HEK293 (cell line): ENCODE measurements around the gene CAGE1.

ENCODE experiments used
- CTCF ChIA-PET: fragments of 350-600 bp; formaldehyde crosslinking; extraction: SDS; loops from one replicate; lab custom pipeline; 2021; ENCODE audit warnings: antibody characterized with exemption; lab: Yijun Ruan, JAX
- POLR2A ChIA-PET: fragments of 300-600 bp; formaldehyde crosslinking; extraction: SDS; loops from one replicate; lab custom pipeline; 2020; ENCODE audit warnings: antibody characterized with exemption, inconsistent platforms; lab: Yijun Ruan, JAX
- H3K27ac ChIP-seq: fragments of 200-500 bp; sonication (Bioruptor generic); 2 replicates; pipeline ENCODE4 v1.5.1; 2014; ENCODE audit warnings: low read depth, low read length, control low read depth, inconsistent platforms; ENCODE audit errors: extremely low read depth
- H3K36me3 ChIP-seq, 2 experiments: fragments of 200-500 bp in 1 of 2; sonication (Bioruptor generic) in 1 of 2; 1 replicate in 1 of 2; 2 replicates in 1 of 2; pipeline ENCODE4 v1.5.1; 2014 to 2017; ENCODE audit warnings: inconsistent platforms in 2 of 2, low read length in 2 of 2; ENCODE audit not compliant: control insufficient read depth in 2 of 2, insufficient read depth in 1 of 2
- H3K4me1 ChIP-seq: fragments of 200-500 bp; sonication (Bioruptor generic); 2 replicates; pipeline ENCODE4 v1.5.1; 2014; ENCODE audit warnings: mild to moderate bottlenecking, low read length, inconsistent platforms; ENCODE audit not compliant: control insufficient read depth, insufficient read depth
- H3K4me3 ChIP-seq: 2 replicates; pipeline ENCODE4 v1.5.1; 2011; ENCODE audit warnings: low read depth, mild to moderate bottlenecking, control low read depth, low read length, moderate library complexity
- H3K9me3 ChIP-seq: fragments of 200-500 bp; sonication (Bioruptor generic); 2 replicates; pipeline ENCODE4 v1.5.1; 2014; ENCODE audit warnings: low read depth, low read length, inconsistent platforms; ENCODE audit not compliant: control insufficient read depth, insufficient read depth
- FEZF1 ChIP-seq: fragments of 450-650 bp; formaldehyde crosslinking; IDR thresholded peaks from 2 replicates; pipeline ENCODE4 v1.5.1; 2016; ENCODE audit warnings: missing biosample characterization, missing genetic modification characterization
- GLI2 ChIP-seq: fragments of 450-650 bp; formaldehyde crosslinking; IDR thresholded peaks from 2 replicates; pipeline ENCODE4; 2017; ENCODE audit warnings: missing biosample characterization, missing genetic modification characterization, low read depth, borderline replicate concordance
- GLIS1 ChIP-seq: fragments of 450-650 bp; formaldehyde crosslinking; IDR thresholded peaks from 2 replicates; pipeline ENCODE4 v1.5.1; 2016; ENCODE audit warnings: missing biosample characterization, missing genetic modification characterization
- KLF10 ChIP-seq: fragments of 450-650 bp; IDR thresholded peaks from 2 replicates; pipeline ENCODE4 v1.5.1; 2018; ENCODE audit warnings: missing biosample characterization, mild to moderate bottlenecking, missing genetic modification characterization
- KLF7 ChIP-seq: fragments of 450-650 bp; formaldehyde crosslinking; IDR thresholded peaks from 2 replicates; pipeline ENCODE4 v1.5.1; 2016; ENCODE audit warnings: missing biosample characterization, missing genetic modification characterization, borderline replicate concordance
- ZBTB44 ChIP-seq: fragments of 450-650 bp; IDR thresholded peaks from 2 replicates; pipeline ENCODE4 v1.5.1; 2018; ENCODE audit warnings: missing biosample characterization, mild to moderate bottlenecking, missing genetic modification characterization
- ZBTB8A ChIP-seq: fragments of 450-650 bp; formaldehyde crosslinking; IDR thresholded peaks from 2 replicates; pipeline ENCODE4 v1.5.1; 2016; ENCODE audit warnings: missing biosample characterization, missing genetic modification characterization
- ZNF121 ChIP-seq: fragments of 450-650 bp; formaldehyde crosslinking; IDR thresholded peaks from 2 replicates; pipeline ENCODE4 v1.5.1; 2016; ENCODE audit warnings: missing biosample characterization, missing genetic modification characterization
- ZNF138 ChIP-seq: fragments of 450-650 bp; formaldehyde crosslinking; IDR thresholded peaks from 2 replicates; pipeline ENCODE4 v1.5.1; 2016; ENCODE audit warnings: missing biosample characterization, missing genetic modification characterization, borderline replicate concordance
- ZNF169 ChIP-seq: fragments of 450-650 bp; formaldehyde crosslinking; IDR thresholded peaks from 2 replicates; pipeline ENCODE4 v1.5.1; 2016; ENCODE audit warnings: missing biosample characterization, missing genetic modification characterization
- ZNF175 ChIP-seq: fragments of 450-650 bp; formaldehyde crosslinking; IDR thresholded peaks from 2 replicates; pipeline ENCODE4 v1.5.1; 2016; ENCODE audit warnings: missing biosample characterization, missing genetic modification characterization
- ZNF239 ChIP-seq: fragments of 450-650 bp; formaldehyde crosslinking; IDR thresholded peaks from 2 replicates; pipeline ENCODE4 v1.5.1; 2016; ENCODE audit warnings: missing biosample characterization, missing genetic modification characterization
- ZNF335 ChIP-seq: fragments of 450-650 bp; formaldehyde crosslinking; conservative IDR thresholded peaks from 2 replicates; pipeline ENCODE4 v1.5.1; 2016; ENCODE audit warnings: missing biosample characterization, missing genetic modification characterization
- ZNF473 ChIP-seq: fragments of 450-650 bp; formaldehyde crosslinking; IDR thresholded peaks from 2 replicates; pipeline ENCODE4 v1.5.1; 2017; ENCODE audit warnings: missing biosample characterization, missing genetic modification characterization
- ZNF513 ChIP-seq: fragments of 450-650 bp; IDR thresholded peaks from 2 replicates; pipeline ENCODE4 v1.5.1; 2018; ENCODE audit warnings: missing biosample characterization, missing genetic modification characterization
- ZNF530 ChIP-seq: fragments of 450-650 bp; formaldehyde crosslinking; IDR thresholded peaks from 2 replicates; pipeline ENCODE4 v1.5.1; 2016; ENCODE audit warnings: low read depth, missing biosample characterization, missing genetic modification characterization
- ZNF548 ChIP-seq: fragments of 450-650 bp; formaldehyde crosslinking; IDR thresholded peaks from 2 replicates; pipeline ENCODE4 v1.5.1; 2016; ENCODE audit warnings: missing biosample characterization, missing genetic modification characterization
- ZNF692 ChIP-seq: fragments of 450-650 bp; formaldehyde crosslinking; IDR thresholded peaks from 2 replicates; pipeline ENCODE4 v1.5.1; 2016; ENCODE audit warnings: missing biosample characterization, missing genetic modification characterization
- ZNF701 ChIP-seq: fragments of 450-650 bp; formaldehyde crosslinking; IDR thresholded peaks from 2 replicates; pipeline ENCODE4 v1.5.1; 2016; ENCODE audit warnings: missing biosample characterization, missing genetic modification characterization
- ZNF843 ChIP-seq: fragments of 450-650 bp; formaldehyde crosslinking; IDR thresholded peaks from 2 replicates; pipeline ENCODE4 v1.5.1; 2016; ENCODE audit warnings: missing biosample characterization, missing genetic modification characterization
- ZXDB ChIP-seq: fragments of 450-650 bp; formaldehyde crosslinking; IDR thresholded peaks from 2 replicates; pipeline ENCODE4 v1.5.1; 2016; ENCODE audit warnings: missing biosample characterization, missing genetic modification characterization

The CAGE1 gene

GRCh38 chr6:7338031-7338430 is 51.5 kb downstream of the CAGE1 start:
- ChIA-PET POLR2A (no interaction called here), CTCF (interaction anchor here (0.7 to 2.9 kb wide), 6 partner anchors 9 to 1689 kb away, joined by 3 to 17 read pairs (median 4); no protein-coding TSS in a partner anchor)
- Histone ChIP-seq H3K27ac (no peak overlapping the region), H3K36me3 (no peaks in the 10 kb centered on the region), H3K4me1 (no peaks in the 10 kb centered on the region), H3K4me3 (no peak overlapping the region), H3K9me3 (no peaks in the 10 kb centered on the region)
- no peak for TF ChIP-seq ZNF239 (tag by site-specific recombination)
- TF ChIP-seq ZNF169 (tag by site-specific recombination) = no peak
- no peak for TF ChIP-seq KLF10 (tag by site-specific recombination)
- no peak for TF ChIP-seq ZBTB44 (tag by site-specific recombination)
- TF ChIP-seq GLI2 (tag by site-specific recombination) = no peak
- TF ChIP-seq ZNF530 (tag by site-specific recombination) = no peak
- TF ChIP-seq FEZF1 (tag by site-specific recombination) = no peak
- TF ChIP-seq ZNF692 = no peak
- TF ChIP-seq ZXDB (tag by site-specific recombination) = no peak
- no peak for TF ChIP-seq ZNF175
- no peak for TF ChIP-seq ZNF843 (tag by site-specific recombination)
- no peak for TF ChIP-seq ZBTB8A (tag by site-specific recombination)
- no peak for TF ChIP-seq KLF7 (tag by site-specific recombination)

GRCh38 chr6:7335519-7335918 is 54.0 kb downstream of the CAGE1 start:
- H3K4me3 ChIP-seq = no peak overlapping the region
- no peak overlapping the region for H3K27ac ChIP-seq
- H3K4me1 ChIP-seq = no peaks in the 10 kb centered on the region
- no peaks in the 10 kb centered on the region for H3K36me3 ChIP-seq
- H3K9me3 ChIP-seq = no peaks in the 10 kb centered on the region
- ChIA-PET CTCF (no interaction called here), POLR2A (interaction anchor here (1.6 kb wide), 1 partner anchor 54 kb away, joined by 10 read pairs; the partner anchor contains the start of genes CAGE1 and RIOK1)
- TF ChIP-seq ZNF513 (tag by site-specific recombination) = no peak
- TF ChIP-seq GLIS1 (tag by site-specific recombination) = no peak
- no peak for TF ChIP-seq ZNF530 (tag by site-specific recombination)
- no peak for TF ChIP-seq ZNF335 (tag by site-specific recombination)
- no peak for TF ChIP-seq ZNF473 (tag by site-specific recombination)
- no peak for TF ChIP-seq ZNF121
- TF ChIP-seq ZNF548 (tag by site-specific recombination) = no peak
- TF ChIP-seq ZNF701 (tag by site-specific recombination) = no peak
- no peak for TF ChIP-seq ZNF138 (tag by site-specific recombination)
- TF ChIP-seq, all 188 proteins: peak for 0
